Measurements from ENCODE around the gene MOGAT3. TPM values are rescaled to one million over a fixed set of nuclear protein-coding genes. Genes with fewer than 3 reads are reported as not detected.

The MOGAT3 gene
- total RNA-seq (2014; rRNA removed; shearing (Covaris generic)): not detected in 2 replicates

GRCh38 chr7:101200862-101201599 is at the start of gene MOGAT3:
Gene MOGAT3 (minus strand): TSS chr7:101201036. CDS start chr7:101200854, 182 bp downstream.
- DNase-seq (ENCODE audit: low read depth): no peak

GRCh38 chr7:101250324-101250723 is 49.5 kb upstream of the MOGAT3 start:
- no peak for DNase-seq (ENCODE audit: low read depth)

GRCh38 chr7:101248276-101248675 is 47.4 kb upstream of the MOGAT3 start:
- no peak for DNase-seq (ENCODE audit: low read depth)

- DNase-seq (ENCODE audit: low read depth): no peak
Measured at GRCh38 chr7:101245147-101245668, 44.4 kb upstream of the MOGAT3 start.

- DNase-seq (ENCODE audit: low read depth): peak; percentile 90
Measured at GRCh38 chr7:101244375-101245146, 43.7 kb upstream of the MOGAT3 start, which contains the start of gene FIS1. Gene FIS1 (minus strand): TSS chr7:101245081. CDS start chr7:101245004, 77 bp downstream.

- DNase-seq (ENCODE audit: low read depth): no peak
Measured at GRCh38 chr7:101243646-101244374, 43.0 kb upstream of the MOGAT3 start.

- DNase-seq (ENCODE audit: low read depth): no peak
Measured at GRCh38 chr7:101241443-101242349, 40.9 kb upstream of the MOGAT3 start.

GRCh38 chr7:101241015-101241363 is 40.2 kb upstream of the MOGAT3 start:
- no peak for DNase-seq (ENCODE audit: low read depth)

- no peak for DNase-seq (ENCODE audit: low read depth)
Measured at GRCh38 chr7:101240226-101241014, 39.6 kb upstream of the MOGAT3 start.

GRCh38 chr7:101239951-101240220 is 39.0 kb upstream of the MOGAT3 start:
- no peak for DNase-seq (ENCODE audit: low read depth)

- DNase-seq (ENCODE audit: low read depth): no peak
Measured at GRCh38 chr7:101239191-101239950, 38.5 kb upstream of the MOGAT3 start.

GRCh38 chr7:101238226-101239182 is 37.7 kb upstream of the MOGAT3 start:
- DNase-seq (ENCODE audit: low read depth): no peak

GRCh38 chr7:101237206-101238067 is 36.6 kb upstream of the MOGAT3 start, which contains the start of gene CLDN15:
Gene CLDN15 (minus strand): TSS chr7:101237802. CDS start chr7:101237581, 221 bp downstream.
- DNase-seq (ENCODE audit: low read depth): no peak

GRCh38 chr7:101236292-101236835 is 35.5 kb upstream of the MOGAT3 start:
- DNase-seq (ENCODE audit: low read depth): no peak

- no peak for DNase-seq (ENCODE audit: low read depth)
Measured at GRCh38 chr7:101235522-101235921, 34.7 kb upstream of the MOGAT3 start.

GRCh38 chr7:101235050-101235449 is 34.2 kb upstream of the MOGAT3 start:
- DNase-seq (ENCODE audit: low read depth): no peak

GRCh38 chr7:101234636-101235035 is 33.8 kb upstream of the MOGAT3 start:
- no peak for DNase-seq (ENCODE audit: low read depth)

Data from M059J (cell line).